GM21390 (cell line): ENCODE measurements around the gene C1orf167.

Experiments
- ATAC-seq: cut with Tn5 transposase; IDR thresholded peaks from one replicate; pipeline ENCODE4 v1.9.1; 2021; ENCODE audit not compliant: unreplicated experiment

The C1orf167 gene

GRCh38 chr1:11784993-11785769 is 23.2 kb downstream of the C1orf167 start:
- no peak for ATAC-seq

DNA sequence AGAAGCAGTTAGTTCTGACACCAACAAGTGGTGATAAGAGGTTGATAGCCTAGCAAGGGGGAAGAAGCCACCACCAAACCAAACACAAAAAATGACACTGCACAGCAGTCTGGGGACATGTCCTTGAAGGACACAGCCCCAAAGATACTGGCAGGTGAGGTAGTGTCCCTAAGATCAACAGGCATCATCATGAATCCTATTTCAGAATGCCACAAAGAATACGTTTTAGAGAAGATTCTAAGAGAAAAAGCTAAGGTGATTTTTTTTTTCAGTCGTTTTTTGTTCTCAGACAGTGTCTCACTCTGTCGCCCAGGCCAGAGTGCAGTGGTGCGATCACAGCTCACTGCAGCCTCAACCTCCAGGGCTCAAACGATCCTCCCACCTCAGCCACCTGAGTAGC is 24.2 kb downstream of the C1orf167 start:
- ATAC-seq, result no peak

GRCh38 chr1:11787251-11787803 is 25.3 kb downstream of the C1orf167 start:
- no peak for ATAC-seq

DNA sequence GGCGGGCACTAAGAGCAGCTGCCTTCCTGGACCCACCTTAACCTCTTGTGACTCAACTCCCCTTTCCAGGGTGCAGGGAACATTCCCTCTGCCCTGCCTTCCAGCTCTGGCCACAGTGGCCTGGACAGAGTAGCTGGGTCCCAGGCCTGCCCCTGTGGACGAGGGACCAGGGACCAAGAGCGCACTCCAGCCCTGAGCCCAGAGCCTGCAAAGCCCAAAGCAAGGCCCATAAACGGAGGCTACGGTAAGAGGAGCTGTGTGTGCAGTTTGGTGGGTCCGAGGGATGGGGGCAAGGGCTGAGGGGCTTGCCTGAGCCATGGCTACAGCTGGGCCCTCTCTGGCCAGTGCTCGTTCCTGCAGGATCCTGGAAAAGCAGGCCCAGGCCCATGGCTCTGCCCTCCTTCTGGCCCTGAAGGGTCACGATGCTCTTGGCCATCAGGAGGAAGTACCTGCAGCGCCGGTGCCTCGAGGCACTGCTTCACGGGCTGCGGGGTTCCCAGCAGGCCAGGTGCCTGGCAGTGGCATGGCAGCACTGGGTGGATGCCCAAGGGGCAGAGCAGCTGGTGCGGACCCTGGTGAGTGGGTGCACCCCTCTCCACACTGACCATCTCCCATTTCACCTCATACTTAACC is 25.9 kb downstream of the C1orf167 start:
- ATAC-seq, result no peak

GRCh38 chr1:11788549-11789053 is 26.6 kb downstream of the C1orf167 start:
- ATAC-seq, result no peak

- ATAC-seq, result no peak
Observed at GRCh38 chr1:11789126-11790067, 27.4 kb downstream of the C1orf167 start.

GRCh38 chr1:11790101-11790879 is 28.3 kb downstream of the C1orf167 start:
- ATAC-seq, result no peak

- no peak for ATAC-seq
Observed at GRCh38 chr1:11790880-11791715, 29.1 kb downstream of the C1orf167 start.

DNA sequence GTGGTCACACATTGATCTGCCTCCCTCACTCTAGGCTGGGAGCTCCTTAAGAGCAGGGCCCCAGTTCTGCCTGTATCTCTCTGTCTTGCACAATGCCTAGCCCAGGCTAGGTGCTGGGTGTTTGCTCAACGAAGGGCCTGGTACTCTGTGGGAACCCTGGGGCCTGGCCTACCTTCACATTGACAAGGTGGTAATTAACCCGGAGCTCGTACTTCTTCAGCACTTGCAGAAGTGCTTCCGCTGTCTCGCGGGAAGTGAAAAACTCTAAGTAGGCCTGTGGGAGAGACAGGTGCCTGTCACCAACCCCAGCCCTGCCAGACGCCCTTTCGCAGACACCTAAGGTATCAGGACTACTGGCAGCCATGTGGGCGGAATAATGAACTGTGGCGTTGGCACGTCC is 30.1 kb downstream of the C1orf167 start:
- ATAC-seq, result no peak

DNA sequence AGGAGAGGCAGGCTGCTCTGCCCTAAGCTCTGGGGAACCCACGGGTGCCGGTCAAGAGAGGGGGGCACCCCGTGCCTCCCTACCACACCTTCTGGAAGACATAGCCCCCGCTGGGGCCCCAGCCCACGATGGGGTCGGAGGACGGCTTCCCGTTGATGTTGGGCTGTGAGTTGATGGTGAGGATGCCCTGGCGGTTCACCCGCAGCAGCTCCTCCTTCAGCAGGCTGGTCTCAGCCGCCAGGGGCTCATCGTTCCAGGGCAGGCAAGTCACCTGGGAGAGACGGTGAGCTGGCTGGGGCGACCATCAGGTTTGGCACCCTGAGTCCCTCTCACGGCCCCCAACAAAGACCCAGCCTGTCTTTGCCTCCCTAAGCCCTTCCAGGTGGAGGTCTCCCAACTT is 31.8 kb downstream of the C1orf167 start:
- ATAC-seq, result no peak

DNA sequence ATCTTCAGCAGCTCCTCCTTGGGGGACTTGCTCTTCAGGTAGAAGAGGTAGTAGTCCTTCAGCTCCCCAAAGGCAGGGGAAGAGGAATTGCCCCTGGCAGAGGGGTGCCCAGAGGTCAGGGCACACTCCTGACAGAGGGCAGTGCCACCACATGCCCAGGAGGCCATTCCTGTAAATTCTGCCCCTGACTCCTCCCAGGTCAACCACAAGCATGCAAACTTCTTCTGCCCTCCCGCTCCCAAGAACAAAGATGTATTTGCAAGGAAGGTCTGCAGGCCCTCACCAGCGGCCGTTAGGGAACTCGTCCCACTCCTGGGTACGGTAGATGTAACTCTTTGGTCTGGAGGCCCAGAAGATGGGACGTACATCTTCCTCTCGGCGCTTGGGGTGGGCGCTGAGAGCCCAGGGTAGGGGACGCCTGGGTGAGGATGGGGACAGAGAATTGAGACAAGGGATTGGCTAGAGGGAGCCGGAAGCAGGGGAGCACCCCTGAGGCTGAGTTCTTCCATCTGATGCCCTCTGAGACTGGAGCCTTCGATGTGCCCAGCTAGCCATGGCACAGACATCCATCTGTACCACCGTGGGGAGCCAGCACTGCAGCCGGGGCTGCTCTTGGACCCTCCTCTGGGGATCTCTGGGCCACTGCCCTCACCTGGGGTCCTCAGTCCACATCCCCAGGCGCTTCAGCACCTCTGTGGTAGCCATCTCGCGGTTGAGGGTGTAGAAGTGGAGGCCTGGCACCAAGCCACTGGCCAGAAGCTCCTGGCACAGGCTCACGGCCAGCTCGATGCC is 32.6 kb downstream of the C1orf167 start:
- no peak for ATAC-seq

DNA sequence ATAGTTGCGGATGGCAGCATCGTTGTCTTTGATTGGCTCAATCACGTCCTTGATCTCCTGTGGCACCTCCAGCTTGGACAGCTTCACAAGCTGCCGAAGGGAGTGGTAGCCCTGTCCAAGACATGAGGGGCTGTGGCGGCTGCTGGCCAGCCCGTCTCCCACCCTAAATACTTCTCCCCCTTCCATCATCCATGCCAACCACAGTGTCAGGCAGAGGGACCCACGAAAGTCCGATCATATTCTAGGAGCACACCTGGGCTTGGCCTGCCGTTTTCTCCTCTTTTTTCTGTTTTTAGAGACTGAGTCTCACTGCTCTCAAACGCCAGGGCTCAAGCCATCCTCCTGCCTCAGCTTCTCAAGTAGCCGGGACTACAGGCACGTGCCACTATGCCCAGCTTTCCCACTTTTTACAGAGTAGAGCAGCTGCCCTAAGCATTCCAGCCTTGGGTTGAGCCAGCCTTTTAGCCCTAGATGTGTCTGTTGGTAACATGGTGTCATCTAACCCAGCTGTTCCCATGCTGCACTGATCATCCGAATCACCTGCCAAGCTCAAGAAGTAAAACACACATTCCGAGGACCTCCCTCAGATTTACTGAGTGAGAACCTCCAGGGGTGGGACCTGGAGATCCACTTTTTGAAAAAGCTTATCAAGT is 33.4 kb downstream of the C1orf167 start:
- no peak for ATAC-seq

GRCh38 chr1:11796036-11796828 is 34.2 kb downstream of the C1orf167 start:
- no peak for ATAC-seq

GRCh38 chr1:11797525-11798216 is 35.7 kb downstream of the C1orf167 start:
- ATAC-seq, result no peak

GRCh38 chr1:11799099-11799498 is 37.1 kb downstream of the C1orf167 start:
- no peak for ATAC-seq

DNA sequence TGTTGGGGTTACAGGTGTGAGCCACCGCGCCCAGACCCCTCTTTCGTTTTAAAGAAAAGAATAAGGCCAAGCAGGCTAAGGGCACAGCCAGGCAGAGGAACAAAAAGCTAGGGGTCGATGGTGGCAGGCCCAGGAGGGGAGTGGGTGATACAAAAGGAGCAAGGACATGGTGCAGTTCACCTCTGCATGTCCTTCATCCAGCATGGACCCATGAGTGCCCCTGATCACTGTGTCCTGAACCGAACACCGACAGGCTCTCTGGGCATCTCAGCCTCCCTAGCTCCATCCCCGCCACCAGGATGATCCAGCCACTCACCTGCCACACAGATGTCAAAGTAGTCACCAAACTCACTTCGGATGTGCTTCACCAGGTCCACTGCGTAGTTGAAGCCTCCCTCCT is 37.9 kb downstream of the C1orf167 start:
- no peak for ATAC-seq

DNA sequence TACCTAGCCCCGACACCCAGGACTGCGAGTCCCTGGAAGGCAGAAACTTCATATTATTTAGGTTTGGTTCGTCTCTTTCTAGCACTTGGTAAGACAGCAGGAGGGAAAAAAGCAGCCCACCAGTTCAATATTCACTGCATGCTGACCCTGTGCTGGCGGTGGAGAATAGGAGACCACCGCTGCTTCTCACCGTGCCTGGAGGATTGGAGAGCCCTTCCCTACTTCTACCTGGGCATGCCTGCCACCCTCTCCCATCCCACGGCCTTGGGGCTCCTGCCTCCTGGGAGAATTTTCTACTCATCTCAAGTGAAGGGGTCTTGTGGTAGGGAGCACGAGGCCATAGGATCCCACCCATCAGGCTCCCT is 38.4 kb downstream of the C1orf167 start:
- ATAC-seq, result no peak
